Subcutaneous abdominal adipose tissue (tissue), 5 donors: ENCODE data around the gene PAQR7.

Experiments used
- H3K27ac ChIP-seq: one replicate; pipeline ENCODE4 v1.7.0; 2013; ENCODE audit warnings: low read depth, mild to moderate bottlenecking, inconsistent platforms, low read length, moderate library complexity
- H3K27me3 ChIP-seq, 5 donors: one replicate each; pipeline ENCODE4 v1.7.0; 2013; ENCODE audit warnings: low read length in 5 of 5, inconsistent platforms in 1 of 5; ENCODE audit not compliant: control insufficient read depth in 5 of 5, insufficient read depth in 4 of 5
- H3K36me3 ChIP-seq, 5 donors: one replicate each; pipeline ENCODE4 v1.7.0; 2013; ENCODE audit warnings: low read length in 5 of 5; ENCODE audit not compliant: control insufficient read depth in 5 of 5, insufficient read depth in 5 of 5
- H3K4me1 ChIP-seq, 5 donors: one replicate each; pipeline ENCODE4 v1.7.0; 2013; ENCODE audit warnings: low read length in 5 of 5, mild to moderate bottlenecking in 3 of 5, moderate library complexity in 1 of 5; ENCODE audit not compliant: control insufficient read depth in 5 of 5, insufficient read depth in 5 of 5
- H3K4me3 ChIP-seq, 5 donors: one replicate each; pipeline ENCODE4 v1.7.0; 2013; ENCODE audit warnings: low read length in 5 of 5, low read depth in 1 of 5
- H3K9ac ChIP-seq, 5 donors: one replicate each; pipeline ENCODE4 v1.7.0; 2013; ENCODE audit warnings: low read length in 5 of 5, mild to moderate bottlenecking in 4 of 5, moderate library complexity in 3 of 5
- H3K9me3 ChIP-seq, 5 donors: one replicate each; pipeline ENCODE4 v1.7.0; 2013; ENCODE audit warnings: low read length in 5 of 5; ENCODE audit not compliant: control insufficient read depth in 5 of 5
- donor health status: healthy.
- donor health status: healthy.
- donor health status: healthy.
- donor health status: healthy.
- donor health status: healthy.

PAQR7 gene

GRCh38 chr1:25813071-25813733 is 62.3 kb downstream of the PAQR7 start:
- H3K9ac ChIP-seq: no peak overlapping the region
- H3K9me3 ChIP-seq: no peaks in the 10 kb centered on the region
- no peak overlapping the region for H3K4me3 ChIP-seq
- H3K36me3 ChIP-seq: peaks cover 0 to 82% (median 72%) of the 10 kb centered on the region in 5 donors
- peaks cover 0 to 36% (median 15%) of the 10 kb centered on the region in 5 donors for H3K4me1 ChIP-seq
- no peaks in the 10 kb centered on the region for H3K27me3 ChIP-seq
- no peak overlapping the region for H3K27ac ChIP-seq
